ENCODE measurements around the gene SLC22A23.

- TF ChIP-seq TEAD4 (IDR thresholded peaks at IDR 0.05): no peak
- TF ChIP-seq CEBPB (IDR thresholded peaks at IDR 0.05): no peak
- no peak for TF ChIP-seq CREB1 (IDR thresholded peaks at IDR 0.05; ENCODE audit: low read depth)
- no peak for TF ChIP-seq TAF1 (IDR thresholded peaks at IDR 0.05; ENCODE audit: low read depth)
- TF ChIP-seq FOXM1 (IDR thresholded peaks at IDR 0.05; ENCODE audit: borderline replicate concordance, low read depth): no peak
Measured at GRCh38 chr6:3484946-3485345, 28.1 kb upstream of the SLC22A23 start.
